K562 (cell line): ENCODE data around the gene HJV. TPM values are rescaled to one million over a fixed set of nuclear protein-coding genes. Genes with fewer than 3 reads are reported as not detected.
A peak's percentile ranks its signal among the peaks of the same experiment; 100 is the strongest.

Experiments
- ARNT ChIP-seq, 2 experiments: fragments of 450-650 bp; IDR thresholded peaks; 2 replicates each; pipeline ENCODE4 v1.6.1; 2016; ENCODE audit warnings: mild to moderate bottlenecking in 1 of 2
- CBX3 ChIP-seq, 2 experiments: IDR thresholded peaks; 1 replicate in 1 of 2; 2 replicates in 1 of 2; pipeline ENCODE4 v1.6.1; 2012; ENCODE audit warnings: inconsistent platforms in 2 of 2, low read length in 2 of 2, borderline replicate concordance in 1 of 2, control low read depth in 1 of 2
- CHCHD3 ChIP-seq: fragments of 250-450 bp; sonication (Bioruptor Pico); IDR thresholded peaks from 2 replicates; pipeline ENCODE4 v2.1.2; 2022; ENCODE audit warnings: mild to moderate bottlenecking
- ETS2 ChIP-seq: IDR thresholded peaks from 2 replicates; pipeline ENCODE4 v1.6.1; 2016; ENCODE audit warnings: borderline replicate concordance, missing genetic modification characterization, mild to moderate bottlenecking, moderate library complexity, missing compliant biosample characterization; ENCODE audit not compliant: poor library complexity, severe bottlenecking
- FOXP1 ChIP-seq: sonication (generic); formaldehyde crosslinking; IDR thresholded peaks from 2 replicates; pipeline ENCODE4 v1.8.0; 2022; ENCODE audit warnings: mild to moderate bottlenecking, missing genetic modification reagents
- HDAC8 ChIP-seq: fragments of 450-650 bp; IDR thresholded peaks from 2 replicates; pipeline ENCODE4 v1.6.1; 2016; ENCODE audit warnings: mild to moderate bottlenecking, missing genetic modification characterization, moderate library complexity, missing compliant biosample characterization
- KLF6 ChIP-seq: fragments of 250-450 bp; sonication (Bioruptor Pico); IDR thresholded peaks from 2 replicates; pipeline ENCODE4 v1.4.0; 2020; ENCODE audit warnings: mild to moderate bottlenecking, moderate library complexity, borderline replicate concordance
- NFE2 ChIP-seq: IDR thresholded peaks from 2 replicates; pipeline ENCODE4 v1.6.1; 2014; ENCODE audit warnings: antibody characterized with exemption, low read depth
- NR4A1 ChIP-seq, 2 experiments: fragments of 250-450 bp in 1 of 2; fragments of 450-650 bp in 1 of 2; sonication (Bioruptor Pico) in 1 of 2; IDR thresholded peaks; 2 replicates each; pipeline versions ENCODE4 v1.4.0 to v1.6.1; 2016 to 2020; ENCODE audit warnings: mild to moderate bottlenecking in 2 of 2, missing compliant biosample characterization in 1 of 2, missing genetic modification characterization in 1 of 2, moderate library complexity in 1 of 2
- RBM17 ChIP-seq: fragments of 200-400 bp; formaldehyde crosslinking; IDR thresholded peaks from 2 replicates; pipeline ENCODE4 v1.6.1; 2017; ENCODE audit warnings: low read depth, mild to moderate bottlenecking, low read length, borderline replicate concordance
- SMAD4 ChIP-seq: fragments of 250-450 bp; sonication (Bioruptor Pico); conservative IDR thresholded peaks from 2 replicates; pipeline ENCODE4 v1.8.0; 2021; ENCODE audit warnings: inconsistent platforms, mild to moderate bottlenecking, moderate library complexity
- XRCC4 ChIP-seq: IDR thresholded peaks from one replicate; pipeline ENCODE4 v1.6.1; 2011; ENCODE audit not compliant: insufficient read depth, insufficient read length; ENCODE audit errors: extremely low read depth
- ZNF23 ChIP-seq: fragments of 250-450 bp; sonication (Bioruptor Pico); IDR thresholded peaks from 2 replicates; pipeline ENCODE4 v1.4.0; 2020; ENCODE audit warnings: mild to moderate bottlenecking
- ZNF584 ChIP-seq: fragments of 200-800 bp; sonication (Bioruptor generic); IDR thresholded peaks from 2 replicates; pipeline ENCODE4 v1.6.1; 2016; ENCODE audit warnings: low read depth, mild to moderate bottlenecking, missing genetic modification characterization, missing compliant biosample characterization
- ZNF778 ChIP-seq: fragments of 450-650 bp; formaldehyde crosslinking; IDR thresholded peaks from 2 replicates; pipeline ENCODE4 v1.4.0; 2020; ENCODE audit warnings: mild to moderate bottlenecking, moderate library complexity
- polyA plus RNA-seq, 8 experiments: library from polyadenylated mRNA; depleted of rRNA in 4 of 8; stranded (reverse) in 5 of 8; unstranded in 3 of 8; fragments of >200 nt; fragmentation: Nextera tagmentation in 2 of 8; fragmentation: Illumina TruSeq in 1 of 8; extraction: Ambion mirVana in 2 of 8; extraction: Trizol in 1 of 8; gene quantifications; 2 replicates each; pipeline versions ENCODE4 v1.2.1 to v1.2.3, GENCODE V29; 2011 to 2014; ENCODE audit warnings: inconsistent platforms in 1 of 8, missing spikeins in 1 of 8
- total RNA-seq, 7 experiments: library from RNA; depleted of rRNA in 6 of 7; stranded (reverse); fragments of >200 nt in 6 of 7; fragmentation: Illumina TruSeq in 2 of 7; extraction: Trizol in 2 of 7; gene quantifications; 2 replicates each; pipeline versions ENCODE4 v1.2.1 to v1.2.3, GENCODE V29; 2011 to 2021; ENCODE audit warnings: low replicate concordance in 1 of 7
- TF ChIP-seq, protein P1 (sequence below): sonication (generic); formaldehyde crosslinking; IDR thresholded peaks from 2 replicates; pipeline ENCODE4 v1.9.0; 2022; ENCODE audit warnings: mild to moderate bottlenecking, missing genetic modification reagents
- TF ChIP-seq, protein P2 (sequence below): fragments of 450-650 bp; formaldehyde crosslinking; IDR thresholded peaks from 2 replicates; pipeline ENCODE4 v1.4.0; 2020; ENCODE audit warnings: mild to moderate bottlenecking, moderate library complexity
- TF ChIP-seq, protein P3 (sequence below): fragments of 250-450 bp; sonication (Bioruptor Pico); IDR thresholded peaks from 2 replicates; pipeline ENCODE4 v1.5.0; 2021; ENCODE audit warnings: mild to moderate bottlenecking, moderate library complexity

Gene HJV
- total and polyA plus RNA-seq, 9 of the 15 experiments (the other 6 are each of a cell fraction or from before 2014, with no cell fraction given), result 1.0 to 6.6 (median 2.4) TPM

DNA sequence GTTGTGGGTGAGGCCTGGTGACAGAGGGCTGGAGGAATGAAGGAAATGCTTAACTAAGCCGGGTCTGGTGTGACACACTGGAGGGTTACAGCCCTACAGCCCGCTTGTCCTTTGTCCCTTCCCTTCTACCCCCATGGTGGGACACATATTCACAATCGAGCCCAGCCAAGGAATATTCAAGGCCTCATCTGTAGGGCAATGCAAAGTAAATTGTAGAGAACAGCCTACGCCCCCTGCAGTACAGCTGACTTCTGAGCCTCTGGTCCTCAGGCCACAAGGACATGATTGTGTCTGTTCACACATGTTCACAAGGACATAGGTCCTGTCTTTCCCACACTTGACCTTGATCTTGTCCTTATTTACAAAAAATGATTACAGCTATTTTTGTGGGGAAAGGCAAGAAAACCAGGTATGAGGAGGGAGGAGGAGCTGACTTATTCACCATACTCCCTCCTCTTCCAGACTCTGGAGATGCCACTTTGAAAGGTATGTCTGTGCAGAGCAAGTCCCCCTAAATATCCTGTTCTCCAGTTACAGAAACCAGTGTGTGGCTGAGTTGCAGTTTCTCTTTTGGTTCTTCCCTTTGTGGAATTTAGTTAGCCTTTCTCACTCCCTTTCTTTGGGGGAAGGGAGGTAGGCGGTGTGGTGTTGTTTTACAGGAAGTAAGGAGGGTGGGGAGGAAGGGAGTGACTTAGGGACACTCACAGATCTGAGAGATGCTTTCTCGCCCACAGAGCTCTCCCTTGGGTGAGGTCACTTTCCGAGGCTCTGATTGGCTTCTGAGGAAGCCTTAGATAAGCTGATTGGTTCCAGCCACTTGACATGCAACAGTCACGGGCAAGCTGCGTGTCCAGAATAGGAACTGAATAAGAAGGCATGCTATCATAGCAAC lies 42.4 kb downstream of the HJV start (continued):
- TF ChIP-seq, protein P1, sequence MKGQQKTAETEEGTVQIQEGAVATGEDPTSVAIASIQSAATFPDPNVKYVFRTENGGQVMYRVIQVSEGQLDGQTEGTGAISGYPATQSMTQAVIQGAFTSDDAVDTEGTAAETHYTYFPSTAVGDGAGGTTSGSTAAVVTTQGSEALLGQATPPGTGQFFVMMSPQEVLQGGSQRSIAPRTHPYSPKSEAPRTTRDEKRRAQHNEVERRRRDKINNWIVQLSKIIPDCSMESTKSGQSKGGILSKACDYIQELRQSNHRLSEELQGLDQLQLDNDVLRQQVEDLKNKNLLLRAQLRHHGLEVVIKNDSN (CRISPR knock-in tag), result no peak
- TF ChIP-seq ETS2 (no peak), RBM17 (no peak), KLF6 (CRISPR knock-in tag) (no peak), ZNF778 (no peak), XRCC4 (no peak), ZNF23 (CRISPR knock-in tag) (no peak), SMAD4 (CRISPR knock-in tag) (peak; percentile 50; the same call in 1 of the 2 replicates), HDAC8 (tag) (no peak; the same call in 1 of the 2 replicates), NFE2 (0 out of 2 replicates have a peak, but pooled peaks have one; percentile 31), CBX3 (IDR thresholded peaks at IDR 0.05; ENCODE audit: borderline replicate concordance in 1 of 2, low read length in 2 of 2) (peak in 1 of 2 experiments; percentile 60; a peak in 2 of 3 replicates), FOXP1 (CRISPR knock-in tag) (no peak), CHCHD3 (no peak), ARNT (IDR thresholded peaks at IDR 0.05) (peak; percentile 65 to 73), ZNF584 (peak; percentile 62; the same call in 1 of the 2 replicates), NR4A1 (CRISPR knock-in tag; IDR thresholded peaks at IDR 0.05) (0 out of 2 replicates have a peak, but pooled peaks have one; percentile 29), NR4A1 (tag; IDR thresholded peaks at IDR 0.05) (peak; percentile 78)
- TF ChIP-seq, protein P2, sequence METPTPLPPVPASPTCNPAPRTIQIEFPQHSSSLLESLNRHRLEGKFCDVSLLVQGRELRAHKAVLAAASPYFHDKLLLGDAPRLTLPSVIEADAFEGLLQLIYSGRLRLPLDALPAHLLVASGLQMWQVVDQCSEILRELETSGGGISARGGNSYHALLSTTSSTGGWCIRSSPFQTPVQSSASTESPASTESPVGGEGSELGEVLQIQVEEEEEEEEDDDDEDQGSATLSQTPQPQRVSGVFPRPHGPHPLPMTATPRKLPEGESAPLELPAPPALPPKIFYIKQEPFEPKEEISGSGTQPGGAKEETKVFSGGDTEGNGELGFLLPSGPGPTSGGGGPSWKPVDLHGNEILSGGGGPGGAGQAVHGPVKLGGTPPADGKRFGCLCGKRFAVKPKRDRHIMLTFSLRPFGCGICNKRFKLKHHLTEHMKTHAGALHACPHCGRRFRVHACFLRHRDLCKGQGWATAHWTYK (CRISPR knock-in tag), result 0 out of 2 replicates have a peak, but pooled peaks have one; percentile 69
- TF ChIP-seq, protein P3, sequence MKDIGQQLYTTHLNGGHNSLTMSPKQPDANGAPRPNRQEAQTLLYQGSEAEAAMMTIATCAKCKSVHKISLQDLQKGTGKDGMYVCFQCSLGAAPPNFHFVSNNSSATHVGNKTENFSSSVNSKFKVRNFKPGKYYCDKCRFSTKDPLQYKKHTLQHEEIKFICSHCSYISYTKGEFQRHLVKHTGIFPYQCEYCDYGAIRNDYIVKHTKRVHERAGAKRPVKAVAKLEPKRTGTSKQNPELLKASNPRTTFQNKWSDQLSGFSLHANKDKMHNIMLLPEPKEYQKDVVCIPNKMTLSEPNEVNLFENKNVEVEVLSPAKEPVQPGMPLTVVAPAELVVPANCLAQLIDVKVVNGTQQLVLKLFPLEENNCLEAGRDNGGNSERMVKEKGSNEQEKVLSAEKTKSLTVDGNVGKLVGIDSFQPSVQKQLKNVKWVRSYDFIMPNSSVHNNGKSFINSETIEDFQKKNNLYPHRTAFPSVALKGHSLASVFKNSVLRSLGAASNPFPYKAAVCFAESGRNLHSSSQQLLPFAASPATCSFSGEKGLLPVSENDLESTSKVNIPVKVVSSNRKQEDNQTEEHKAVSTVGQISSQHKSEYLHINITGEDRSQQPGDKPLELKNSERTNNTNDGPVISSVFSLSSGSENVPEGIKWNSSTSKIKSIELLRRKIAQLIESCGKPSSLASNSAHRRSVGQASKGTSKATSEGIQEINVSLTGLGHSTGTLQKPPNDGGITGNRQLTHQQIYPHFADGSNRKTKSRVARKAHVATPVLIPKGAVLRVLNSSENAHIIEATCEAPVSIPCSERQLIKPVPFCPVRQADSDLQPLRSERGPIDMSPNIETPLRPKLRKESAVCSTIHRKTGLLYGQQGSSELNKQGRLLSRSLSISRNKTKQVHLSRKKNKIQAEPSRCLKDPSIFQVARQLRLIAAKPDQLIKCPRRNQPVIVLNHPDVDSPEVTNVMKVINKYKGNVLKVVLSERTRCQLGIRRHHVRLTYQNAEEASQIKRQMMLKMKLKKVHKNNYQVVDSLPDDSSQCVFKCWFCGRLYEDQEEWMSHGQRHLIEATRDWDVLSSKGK, result no peak
